ENCODE data around the gene SYNPO.

The SYNPO gene

DNA sequence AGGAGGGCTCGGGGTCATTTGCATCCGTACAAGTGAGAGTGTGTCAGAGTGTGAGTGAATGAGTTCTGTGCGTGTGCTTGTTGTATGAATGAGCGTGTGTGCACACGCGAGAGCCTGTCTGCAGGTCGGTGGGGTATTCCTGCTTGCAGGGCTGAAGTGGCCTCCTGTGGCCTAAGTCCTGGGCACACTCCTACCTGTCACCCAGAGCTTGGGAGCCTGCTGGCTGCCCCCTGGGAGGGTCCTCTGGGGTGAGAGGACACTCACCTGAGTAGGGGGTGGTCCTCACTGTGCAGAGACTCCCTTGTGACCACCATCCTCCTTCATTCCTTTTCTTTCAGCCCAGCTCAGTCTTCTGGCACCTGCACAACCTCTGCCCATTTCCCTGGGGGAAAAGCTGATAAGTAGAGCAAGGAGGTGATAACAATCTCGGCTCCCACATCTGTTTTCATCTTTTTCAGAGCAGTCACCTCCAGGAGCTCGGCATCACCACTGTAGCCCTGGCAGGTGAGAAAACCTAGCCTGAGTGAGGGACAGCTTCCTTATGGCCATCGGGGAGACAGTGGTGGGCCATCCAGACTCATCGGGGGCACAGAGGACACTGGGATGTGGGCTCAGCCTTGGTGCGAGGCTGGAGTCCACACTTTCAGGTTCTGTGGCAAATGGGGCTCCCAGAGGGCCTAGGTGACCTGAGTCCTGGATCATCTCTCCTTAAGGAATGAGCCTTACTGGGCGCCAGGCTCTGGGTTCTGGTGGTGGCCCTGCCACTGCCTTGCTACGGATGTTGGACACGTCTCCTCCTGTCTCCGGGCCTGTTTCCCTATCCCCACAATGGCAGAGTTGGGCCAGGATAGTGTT is 38.7 kb upstream of the SYNPO start:
- H4K20me1 ChIP-seq (ENCODE audit: insufficient read depth) = no peaks in the 10 kb centered on the region
- TF ChIP-seq, protein P1, sequence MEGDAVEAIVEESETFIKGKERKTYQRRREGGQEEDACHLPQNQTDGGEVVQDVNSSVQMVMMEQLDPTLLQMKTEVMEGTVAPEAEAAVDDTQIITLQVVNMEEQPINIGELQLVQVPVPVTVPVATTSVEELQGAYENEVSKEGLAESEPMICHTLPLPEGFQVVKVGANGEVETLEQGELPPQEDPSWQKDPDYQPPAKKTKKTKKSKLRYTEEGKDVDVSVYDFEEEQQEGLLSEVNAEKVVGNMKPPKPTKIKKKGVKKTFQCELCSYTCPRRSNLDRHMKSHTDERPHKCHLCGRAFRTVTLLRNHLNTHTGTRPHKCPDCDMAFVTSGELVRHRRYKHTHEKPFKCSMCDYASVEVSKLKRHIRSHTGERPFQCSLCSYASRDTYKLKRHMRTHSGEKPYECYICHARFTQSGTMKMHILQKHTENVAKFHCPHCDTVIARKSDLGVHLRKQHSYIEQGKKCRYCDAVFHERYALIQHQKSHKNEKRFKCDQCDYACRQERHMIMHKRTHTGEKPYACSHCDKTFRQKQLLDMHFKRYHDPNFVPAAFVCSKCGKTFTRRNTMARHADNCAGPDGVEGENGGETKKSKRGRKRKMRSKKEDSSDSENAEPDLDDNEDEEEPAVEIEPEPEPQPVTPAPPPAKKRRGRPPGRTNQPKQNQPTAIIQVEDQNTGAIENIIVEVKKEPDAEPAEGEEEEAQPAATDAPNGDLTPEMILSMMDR (conservative IDR thresholded peaks at IDR 0.05; ENCODE audit: low read depth, low read length) = no peak
- no peak overlapping the region for H3K27ac ChIP-seq
- no peak overlapping the region for H3K4me3 ChIP-seq (IDR thresholded peaks at IDR 0.05; ENCODE audit: insufficient read depth, low read depth, low read length)
- H3K4me1 ChIP-seq (ENCODE audit: low read depth, poor library complexity, severe bottlenecking) = no peaks in the 10 kb centered on the region
- no peak overlapping the region for H3K4me2 ChIP-seq
- H3K27me3 ChIP-seq (ENCODE audit: insufficient read depth, low read depth) = no peaks in the 10 kb centered on the region
- no peak overlapping the region for H3K9ac ChIP-seq
- H3K36me3 ChIP-seq (ENCODE audit: insufficient read depth) = no peaks in the 10 kb centered on the region
- no peaks in the 10 kb centered on the region for H3K79me2 ChIP-seq (ENCODE audit: insufficient read depth, low read depth)
- H2AFZ ChIP-seq (ENCODE audit: low read depth) = no peak overlapping the region

DNA sequence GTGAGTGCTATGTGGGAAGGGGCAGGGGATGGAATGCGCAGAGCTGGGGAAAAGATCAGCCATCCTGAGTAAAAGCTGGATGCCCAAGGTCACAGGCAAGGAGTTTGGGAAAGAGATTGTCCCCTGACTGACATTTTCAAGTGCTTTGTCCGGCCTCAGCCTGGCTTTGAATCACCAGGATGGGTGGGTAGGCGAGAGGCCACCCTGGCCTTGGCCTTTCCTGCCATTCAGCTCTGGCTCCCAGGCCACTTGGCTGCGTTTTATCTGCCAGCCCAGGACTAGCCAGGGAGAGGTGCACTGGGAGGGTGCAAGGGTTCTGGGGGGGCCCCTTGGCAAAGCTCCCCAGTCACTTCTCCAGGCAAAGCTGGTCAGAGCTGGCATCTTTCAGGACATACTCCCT is 37.4 kb upstream of the SYNPO start:
- Histone ChIP-seq H3K9ac (no peak overlapping the region), H2AFZ (ENCODE audit: low read depth) (no peak overlapping the region), H3K27me3 (ENCODE audit: insufficient read depth, low read depth) (no peaks in the 10 kb centered on the region), H4K20me1 (ENCODE audit: insufficient read depth) (no peaks in the 10 kb centered on the region), H3K4me2 (no peak overlapping the region), H3K4me1 (ENCODE audit: low read depth, poor library complexity, severe bottlenecking) (peaks cover 1% of the 10 kb centered on the region), H3K27ac (no peak overlapping the region), H3K36me3 (ENCODE audit: insufficient read depth) (no peaks in the 10 kb centered on the region), H3K79me2 (ENCODE audit: insufficient read depth, low read depth) (no peaks in the 10 kb centered on the region), H3K4me3 (IDR thresholded peaks at IDR 0.05; ENCODE audit: insufficient read depth, low read depth, low read length) (no peak overlapping the region)
- TF ChIP-seq, protein P1 (conservative IDR thresholded peaks at IDR 0.05; ENCODE audit: low read depth, low read length) = no peak

DNA sequence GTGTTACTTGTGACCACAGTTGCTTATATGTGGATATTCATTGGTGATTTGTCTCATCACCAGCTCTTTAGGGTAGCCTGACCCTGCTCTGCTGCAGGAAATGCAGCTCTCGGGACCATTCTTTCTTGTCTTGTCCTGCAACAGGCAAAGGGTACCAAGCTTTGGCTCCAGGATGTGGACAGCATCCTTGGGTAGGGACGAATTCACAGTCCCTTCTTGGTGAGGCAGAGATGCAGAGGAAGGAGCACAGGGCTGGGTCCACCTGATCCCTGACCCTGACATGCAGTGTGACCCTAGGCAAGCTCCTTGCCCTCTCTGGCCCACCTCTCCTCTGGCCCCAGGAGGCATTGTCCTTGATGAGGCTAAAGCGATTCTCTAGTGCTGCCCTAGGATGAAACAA is 37.0 kb upstream of the SYNPO start:
- no peak overlapping the region for H3K27ac ChIP-seq
- no peaks in the 10 kb centered on the region for H4K20me1 ChIP-seq (ENCODE audit: insufficient read depth)
- no peak overlapping the region for H3K4me2 ChIP-seq
- no peaks in the 10 kb centered on the region for H3K79me2 ChIP-seq (ENCODE audit: insufficient read depth, low read depth)
- peaks cover 6% of the 10 kb centered on the region for H3K4me1 ChIP-seq (ENCODE audit: low read depth, poor library complexity, severe bottlenecking)
- H3K9ac ChIP-seq = no peak overlapping the region
- no peaks in the 10 kb centered on the region for H3K36me3 ChIP-seq (ENCODE audit: insufficient read depth)
- H3K27me3 ChIP-seq (ENCODE audit: insufficient read depth, low read depth) = no peaks in the 10 kb centered on the region
- TF ChIP-seq, protein P1 (conservative IDR thresholded peaks at IDR 0.05; ENCODE audit: low read depth, low read length) = no peak
- no peak overlapping the region for H2AFZ ChIP-seq (ENCODE audit: low read depth)
- no peak overlapping the region for H3K4me3 ChIP-seq (IDR thresholded peaks at IDR 0.05; ENCODE audit: insufficient read depth, low read depth, low read length)

DNA sequence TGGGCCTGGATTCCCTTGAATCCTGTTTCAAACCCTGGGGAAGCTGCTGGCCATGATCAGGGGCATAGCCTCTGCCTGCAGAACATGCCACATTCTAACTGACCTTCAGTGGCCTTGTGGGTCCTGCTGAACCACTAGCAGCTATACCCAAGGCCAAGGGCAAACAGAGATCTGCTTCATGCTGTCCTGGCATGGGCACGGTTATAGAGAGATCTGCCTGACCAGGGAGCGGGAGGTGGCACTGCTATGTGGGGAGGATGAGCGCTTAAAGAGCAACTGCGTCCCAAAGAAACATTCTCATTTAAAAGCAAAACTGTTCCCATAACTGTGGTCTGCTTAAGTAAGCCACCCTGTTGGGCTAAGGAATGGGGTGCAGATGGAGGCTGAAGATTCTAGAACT is 36.5 kb upstream of the SYNPO start:
- TF ChIP-seq, protein P1 (conservative IDR thresholded peaks at IDR 0.05; ENCODE audit: low read depth, low read length) = no peak
- Histone ChIP-seq H4K20me1 (ENCODE audit: insufficient read depth) (no peaks in the 10 kb centered on the region), H3K36me3 (ENCODE audit: insufficient read depth) (no peaks in the 10 kb centered on the region), H3K4me3 (IDR thresholded peaks at IDR 0.05; ENCODE audit: insufficient read depth, low read depth, low read length) (no peak overlapping the region), H3K27me3 (ENCODE audit: insufficient read depth, low read depth) (no peaks in the 10 kb centered on the region), H3K4me2 (no peak overlapping the region), H3K4me1 (ENCODE audit: low read depth, poor library complexity, severe bottlenecking) (peaks cover 11% of the 10 kb centered on the region), H3K27ac (no peak overlapping the region), H3K79me2 (ENCODE audit: insufficient read depth, low read depth) (no peaks in the 10 kb centered on the region), H2AFZ (ENCODE audit: low read depth) (no peak overlapping the region), H3K9ac (no peak overlapping the region)

Measured in KMS-11 (cell line).